Endodermal cell (in vitro differentiated cells): Measurements from ENCODE around the gene FGF5. TPM values are rescaled to one million over a fixed set of nuclear protein-coding genes. Genes with fewer than 3 reads are reported as not detected.
A peak's percentile ranks its signal among the peaks of the same experiment; 100 is the strongest.

Source experiments
- DNase-seq: peaks from one replicate; pipeline ENCODE4 v3.0.0-alpha.2; 2017
- H3K27ac ChIP-seq: 2 replicates; pipeline ENCODE4 v1.5.1; 2013; ENCODE audit warnings: mild to moderate bottlenecking, low read depth, low read length, moderate library complexity
- H3K27me3 ChIP-seq: 2 replicates; pipeline ENCODE4 v1.6.1; 2013; ENCODE audit warnings: mild to moderate bottlenecking, low read length, moderate library complexity; ENCODE audit not compliant: insufficient read depth, control insufficient read depth, poor library complexity, severe bottlenecking
- H3K36me3 ChIP-seq: 2 replicates; pipeline ENCODE4 v1.7.0; 2013; ENCODE audit warnings: mild to moderate bottlenecking, low read length, moderate library complexity; ENCODE audit not compliant: control insufficient read depth, insufficient read depth
- H3K4me1 ChIP-seq: one replicate; pipeline ENCODE4 v1.7.0; 2013; ENCODE audit warnings: low read length; ENCODE audit not compliant: control insufficient read depth, insufficient read depth
- H3K4me3 ChIP-seq: 2 replicates; pipeline ENCODE4 v1.5.1; 2013; ENCODE audit warnings: mild to moderate bottlenecking, low read length, moderate library complexity
- H3K9ac ChIP-seq: 2 replicates; pipeline ENCODE4 v1.6.1; 2013; ENCODE audit warnings: mild to moderate bottlenecking, low read length, moderate library complexity; ENCODE audit not compliant: poor library complexity, severe bottlenecking; ENCODE audit errors: extremely low read depth
- H3K9me3 ChIP-seq: 2 replicates; pipeline ENCODE4 v1.6.1; 2013; ENCODE audit warnings: mild to moderate bottlenecking, low read length, moderate library complexity; ENCODE audit not compliant: control insufficient read depth
- H3K27ac Mint-ChIP-seq: 2 replicates; pipeline ENCODE4 v1.8.0; 2020; ENCODE audit warnings: mixed read lengths
- H3K27me3 Mint-ChIP-seq: 2 replicates; pipeline ENCODE4 v1.8.0; 2021; ENCODE audit warnings: mild to moderate bottlenecking, mixed read lengths; ENCODE audit not compliant: insufficient read depth
- H3K36me3 Mint-ChIP-seq: 2 replicates; pipeline ENCODE4 v1.8.0; 2020; ENCODE audit warnings: low read depth, mixed read lengths
- H3K4me1 Mint-ChIP-seq: 2 replicates; pipeline ENCODE4 v1.8.0; 2020; ENCODE audit warnings: mixed read lengths
- H3K4me3 Mint-ChIP-seq: 2 replicates; pipeline ENCODE4 v1.8.0; 2020; ENCODE audit warnings: mild to moderate bottlenecking, moderate library complexity, mixed read lengths
- H3K9me3 Mint-ChIP-seq: 2 replicates; pipeline ENCODE4 v1.8.0; 2020; ENCODE audit warnings: mild to moderate bottlenecking, mixed read lengths
- WGBS, 2 experiments: methylation state at CpG; one replicate each; pipeline versions ENCODE4 v1.1.5 to v1.1.7; 2013; ENCODE audit warnings: missing lambda C conversion rate in 2 of 2, mixed read lengths in 1 of 2; ENCODE audit not compliant: insufficient coverage in 1 of 2, insufficient read length in 1 of 2; 5-methylcytosine and 5-hydroxymethylcytosine counted together
- total RNA-seq, 2 donors: library from RNA; stranded (reverse); fragmentation: NEBNext Ultra II Directional in 1 of 2; extraction: Animal tissue kit (Norgen Biotek cat#: 25700) in 1 of 2; gene quantifications; 2 replicates in 1 of 2; 3 replicates in 1 of 2; pipeline ENCODE4 v1.2.1, GENCODE V29; 2021
- TF ChIP-seq, protein P1 (sequence below): fragments of 200-600 bp; sonication (generic); conservative IDR thresholded peaks from 2 replicates; pipeline ENCODE4 v1.5.0; 2021; ENCODE audit warnings: antibody characterized with exemption, mild to moderate bottlenecking

The FGF5 gene
- total RNA-seq, 2 donors from 2014 or later: 0.49 to 1.6 TPM

GRCh38 chr4:80334568-80334967 lies 68.1 kb downstream of the FGF5 start:
- Histone ChIP-seq H3K27ac (no peak overlapping the region), H3K4me1 (no peaks in the 10 kb centered on the region), H3K9ac (no peak overlapping the region), H3K27me3 (peaks cover 66% of the 10 kb centered on the region), H3K36me3 (no peaks in the 10 kb centered on the region), H3K4me3 (no peak overlapping the region), H3K9me3 (no peaks in the 10 kb centered on the region)
- TF ChIP-seq, protein P1, sequence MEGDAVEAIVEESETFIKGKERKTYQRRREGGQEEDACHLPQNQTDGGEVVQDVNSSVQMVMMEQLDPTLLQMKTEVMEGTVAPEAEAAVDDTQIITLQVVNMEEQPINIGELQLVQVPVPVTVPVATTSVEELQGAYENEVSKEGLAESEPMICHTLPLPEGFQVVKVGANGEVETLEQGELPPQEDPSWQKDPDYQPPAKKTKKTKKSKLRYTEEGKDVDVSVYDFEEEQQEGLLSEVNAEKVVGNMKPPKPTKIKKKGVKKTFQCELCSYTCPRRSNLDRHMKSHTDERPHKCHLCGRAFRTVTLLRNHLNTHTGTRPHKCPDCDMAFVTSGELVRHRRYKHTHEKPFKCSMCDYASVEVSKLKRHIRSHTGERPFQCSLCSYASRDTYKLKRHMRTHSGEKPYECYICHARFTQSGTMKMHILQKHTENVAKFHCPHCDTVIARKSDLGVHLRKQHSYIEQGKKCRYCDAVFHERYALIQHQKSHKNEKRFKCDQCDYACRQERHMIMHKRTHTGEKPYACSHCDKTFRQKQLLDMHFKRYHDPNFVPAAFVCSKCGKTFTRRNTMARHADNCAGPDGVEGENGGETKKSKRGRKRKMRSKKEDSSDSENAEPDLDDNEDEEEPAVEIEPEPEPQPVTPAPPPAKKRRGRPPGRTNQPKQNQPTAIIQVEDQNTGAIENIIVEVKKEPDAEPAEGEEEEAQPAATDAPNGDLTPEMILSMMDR: no peak
- Mint-ChIP-seq H3K9me3 (no peaks in the 10 kb centered on the region), H3K27ac (no peak overlapping the region), H3K36me3 (no peaks in the 10 kb centered on the region), H3K4me1 (peaks cover 2% of the 10 kb centered on the region), H3K4me3 (no peak overlapping the region), H3K27me3 (peaks cover 22% of the 10 kb centered on the region)
- WGBS, 2 experiments: 85% methylated on average over 1 of the region's 1 CpG; no CpG with 5 or more reads in 1 of the 2 experiments
- no peak for DNase-seq

DNA sequence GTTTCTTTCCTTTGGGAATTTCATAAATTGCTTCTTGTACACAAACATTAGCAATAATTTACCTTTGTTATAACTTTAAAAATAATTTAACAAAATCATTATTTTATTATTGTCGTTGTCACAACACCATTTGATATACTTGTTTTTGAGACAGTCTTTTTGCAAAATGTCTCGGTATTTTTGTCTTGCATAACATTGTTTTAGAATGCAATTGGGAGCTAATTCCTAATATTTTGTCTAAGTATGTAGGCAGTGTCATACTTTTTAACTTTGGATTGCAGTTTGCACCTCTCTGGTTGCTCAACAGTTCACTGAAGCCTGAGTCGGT lies 68.7 kb downstream of the FGF5 start:
- Mint-ChIP-seq H3K4me1 (peaks cover 2% of the 10 kb centered on the region), H3K4me3 (peak overlapping the region; percentile 72), H3K9me3 (no peaks in the 10 kb centered on the region), H3K27me3 (peaks cover 19% of the 10 kb centered on the region), H3K36me3 (no peaks in the 10 kb centered on the region), H3K27ac (no peak overlapping the region)
- peaks cover 60% of the 10 kb centered on the region for H3K27me3 ChIP-seq
- no peaks in the 10 kb centered on the region for H3K4me1 ChIP-seq
- 0 to 16% methylated on average over 1 to 3 of the region's 3 CpGs for WGBS, 2 experiments
- no peak overlapping the region for H3K27ac ChIP-seq
- TF ChIP-seq, protein P1: no peak
- H3K9me3 ChIP-seq: no peaks in the 10 kb centered on the region
- peak overlapping the region; percentile 90 for H3K4me3 ChIP-seq
- no peak overlapping the region for H3K9ac ChIP-seq
- no peaks in the 10 kb centered on the region for H3K36me3 ChIP-seq
- no peak for DNase-seq

GRCh38 chr4:80335554-80336358 lies 69.3 kb downstream of the FGF5 start, which contains the start of gene CFAP299:
Gene CFAP299, plus strand, starts transcription at chr4:80335730.
- H3K9me3 Mint-ChIP-seq: no peaks in the 10 kb centered on the region
- Histone ChIP-seq H3K4me3 (peak within 1 kb of the TSS; percentile 90), H3K9me3 (no peaks in the 10 kb centered on the region), H3K36me3 (no peaks in the 10 kb centered on the region), H3K27me3 (peaks cover 54% of the 10 kb centered on the region), H3K4me1 (no peaks in the 10 kb centered on the region), H3K9ac (no peak within 1 kb of the TSS), H3K27ac (no peak within 1 kb of the TSS)
- TF ChIP-seq, protein P1: peak; percentile 83
- H3K27ac Mint-ChIP-seq: no peak within 1 kb of the TSS
- peak; percentile 97 for DNase-seq
- no peaks in the 10 kb centered on the region for H3K36me3 Mint-ChIP-seq
- peak within 1 kb of the TSS; percentile 72 for H3K4me3 Mint-ChIP-seq
- WGBS, 2 experiments: 0 to 1% methylated on average over 12 to 49 of the region's 49 CpGs
- H3K27me3 Mint-ChIP-seq: peaks cover 19% of the 10 kb centered on the region
- H3K4me1 Mint-ChIP-seq: peaks cover 2% of the 10 kb centered on the region
